Parietal lobe (tissue), 2 donors: ENCODE measurements around the gene ADGRB3. TPM values are rescaled to one million over a fixed set of nuclear protein-coding genes. Genes with fewer than 3 reads are reported as not detected.

ENCODE experiments used
- small RNA-seq: library from RNA; depleted of rRNA; stranded (forward); fragments of <200 nt; gene quantifications from one replicate; pipeline ENCODE3, GENCODE V24; 2014; ENCODE audit warnings: low replicate concordance
- total RNA-seq: library from RNA; depleted of rRNA; stranded (reverse); fragments of >200 nt; gene quantifications from one replicate; pipeline ENCODE4 v1.2.3, GENCODE V29; 2014

ADGRB3 gene
- 165 TPM for total RNA-seq

DNA sequence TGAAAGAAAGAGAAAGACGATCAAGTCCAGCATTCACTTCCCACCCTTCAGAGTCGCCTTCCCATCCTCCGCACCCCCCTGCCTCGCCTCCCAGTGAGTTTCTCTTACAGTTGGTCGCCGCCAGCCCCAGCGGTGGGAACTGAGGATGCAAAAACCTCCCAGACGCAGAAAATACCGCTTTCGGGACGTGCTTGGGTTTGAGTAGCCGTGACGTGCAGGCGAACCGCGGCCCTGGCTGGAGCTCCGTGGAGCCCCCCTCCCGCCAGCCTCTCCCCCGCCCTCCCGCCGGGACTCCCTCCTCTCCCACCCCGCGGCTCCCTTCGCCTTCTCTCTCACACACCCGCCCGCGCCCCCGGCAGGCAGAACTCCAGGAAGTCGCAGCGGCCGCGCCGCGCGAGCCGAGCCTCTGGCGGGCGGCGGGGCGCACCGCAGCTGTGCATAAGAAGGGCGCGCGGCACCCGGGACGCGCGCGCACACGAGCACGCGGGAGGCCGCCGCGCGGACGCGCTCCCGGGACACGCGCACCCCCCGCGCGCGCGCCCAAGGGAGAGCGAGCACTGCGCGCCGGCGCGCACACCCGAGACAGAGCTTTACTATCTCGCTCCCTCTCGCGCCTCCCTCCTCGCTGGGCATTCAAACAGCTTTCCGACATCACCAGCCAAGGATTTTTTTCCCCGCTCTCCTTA is at the start of gene ADGRB3:
Gene ADGRB3 (plus strand): TSS at position 557 of the 686 bp plus-strand sequence. CDS start 3,394 bp downstream, outside the sequence.

Small RNA genes lying within 50 kb of the gene (small RNA-seq; reads per million reads assigned to genes)
- not detected for gene AL606923.1
